Ectodermal cell (in vitro differentiated cells): ENCODE measurements around the gene CASTOR1.

ENCODE experiments used
- H3K27ac ChIP-seq: 2 replicates; pipeline ENCODE4 v1.7.0; 2013; ENCODE audit warnings: mild to moderate bottlenecking, low read depth, low read length; ENCODE audit not compliant: insufficient read depth, poor library complexity, severe bottlenecking
- H3K27me3 ChIP-seq: 2 replicates; pipeline ENCODE4 v1.7.0; 2013; ENCODE audit warnings: mild to moderate bottlenecking, low read length; ENCODE audit not compliant: insufficient read depth, control insufficient read depth, poor library complexity, severe bottlenecking
- H3K36me3 ChIP-seq: one replicate; pipeline ENCODE4 v1.7.0; 2013; ENCODE audit warnings: low read length; ENCODE audit not compliant: control insufficient read depth, insufficient read depth
- H3K4me1 ChIP-seq: one replicate; pipeline ENCODE4 v1.7.0; 2013; ENCODE audit warnings: low read length; ENCODE audit not compliant: control insufficient read depth, insufficient read depth
- H3K4me3 ChIP-seq: 2 replicates; pipeline ENCODE4 v1.7.0; 2013; ENCODE audit warnings: low read depth, low read length, control low read depth; ENCODE audit not compliant: insufficient read depth
- H3K9me3 ChIP-seq: 2 replicates; pipeline ENCODE4 v1.7.0; 2013; ENCODE audit warnings: mild to moderate bottlenecking, low read length, moderate library complexity; ENCODE audit not compliant: control insufficient read depth
- WGBS, 2 experiments: methylation state at CpG; one replicate each; pipeline ENCODE4 v1.1.7; 2013; ENCODE audit warnings: missing lambda C conversion rate in 2 of 2; 5-methylcytosine and 5-hydroxymethylcytosine counted together

CASTOR1 gene

DNA sequence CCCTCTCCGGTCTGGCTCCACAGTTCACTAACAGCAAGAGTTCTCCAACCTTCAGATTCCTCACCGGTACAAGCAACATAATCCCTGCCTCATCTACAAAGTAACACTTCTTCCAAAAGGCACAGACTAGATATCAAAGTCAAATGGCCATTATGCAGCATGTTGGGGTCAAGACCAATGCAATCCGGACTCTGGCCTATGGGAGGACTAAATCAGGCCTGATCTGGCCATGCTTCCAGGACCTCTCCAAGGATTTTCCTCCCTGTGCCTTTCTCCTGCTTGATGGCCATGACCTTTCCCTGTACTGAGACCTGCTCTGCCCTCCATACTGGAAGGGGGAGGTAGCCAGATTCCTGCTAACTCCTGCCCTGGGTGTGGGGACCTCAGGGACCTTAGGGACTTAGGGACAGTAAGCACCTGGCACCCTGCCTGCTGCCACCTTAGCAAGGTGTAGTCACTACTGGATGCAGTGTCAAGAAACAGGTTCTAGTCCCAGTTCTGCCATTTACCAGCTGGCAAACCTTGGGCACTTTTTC lies 30.8 kb upstream of the CASTOR1 start:
- Histone ChIP-seq H3K36me3 (no peaks in the 10 kb centered on the region), H3K27ac (no peak overlapping the region), H3K27me3 (no peaks in the 10 kb centered on the region), H3K4me1 (no peaks in the 10 kb centered on the region), H3K4me3 (no peak overlapping the region), H3K9me3 (no peaks in the 10 kb centered on the region)
- 92 to 97% methylated on average over 3 of the region's 3 CpGs for WGBS, 2 experiments

DNA sequence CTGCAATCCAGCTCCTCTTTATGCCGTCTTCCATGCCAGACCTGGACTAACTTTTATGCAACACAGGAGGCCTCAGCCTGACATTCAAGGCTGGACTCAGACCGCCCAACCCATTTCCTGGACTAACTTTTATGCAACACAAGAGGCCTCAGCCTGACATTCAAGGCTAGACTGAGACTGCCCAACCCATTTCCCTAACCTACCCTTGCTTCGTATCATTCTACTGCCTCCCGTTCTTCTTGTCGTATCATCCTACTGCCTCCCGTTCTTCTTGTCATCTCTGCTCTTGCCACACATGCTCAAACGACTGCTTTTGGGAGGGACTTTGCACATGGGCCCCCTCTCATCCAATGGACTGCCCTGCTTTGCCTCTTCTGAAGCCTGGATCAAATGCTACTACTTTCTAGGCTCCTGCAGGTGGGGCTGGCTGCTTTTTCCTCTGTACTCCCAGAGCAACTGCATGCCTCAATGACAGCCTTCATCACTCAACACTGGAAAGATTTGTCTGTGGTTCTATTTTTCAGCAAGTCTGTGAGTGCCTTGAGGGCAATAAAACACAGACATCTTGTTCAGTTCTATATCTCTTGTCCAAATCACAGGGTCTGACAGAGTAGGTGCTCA lies 29.6 kb upstream of the CASTOR1 start:
- H3K4me1 ChIP-seq: no peaks in the 10 kb centered on the region
- 88% methylated on average over 7 of the region's 7 CpGs for WGBS, 2 experiments
- no peak overlapping the region for H3K27ac ChIP-seq
- H3K27me3 ChIP-seq: no peaks in the 10 kb centered on the region
- no peak overlapping the region for H3K4me3 ChIP-seq
- no peaks in the 10 kb centered on the region for H3K36me3 ChIP-seq
- H3K9me3 ChIP-seq: no peaks in the 10 kb centered on the region

DNA sequence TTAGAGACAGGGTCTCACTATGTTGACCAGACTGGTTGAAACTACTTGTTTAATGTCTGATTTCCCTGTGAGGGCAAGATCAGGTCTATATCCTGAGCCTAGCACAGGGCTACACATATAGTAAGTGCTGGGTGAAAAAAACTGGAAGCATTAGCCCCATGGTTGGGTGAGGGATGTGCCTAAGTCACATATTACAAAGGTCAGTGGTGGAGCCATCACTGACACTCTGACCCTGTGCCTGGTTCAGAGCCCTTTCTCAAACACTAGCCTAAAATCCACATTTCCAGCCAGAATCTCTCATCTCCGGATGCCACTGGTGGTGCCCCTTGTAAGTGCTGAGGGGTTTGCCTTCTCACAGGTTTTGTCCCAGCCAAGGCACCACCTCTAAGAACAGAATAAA lies 28.5 kb upstream of the CASTOR1 start:
- 92 to 96% methylated on average over 1 of the region's 1 CpG for WGBS, 2 experiments
- no peaks in the 10 kb centered on the region for H3K27me3 ChIP-seq
- no peak overlapping the region for H3K4me3 ChIP-seq
- H3K27ac ChIP-seq: no peak overlapping the region
- H3K4me1 ChIP-seq: no peaks in the 10 kb centered on the region
- H3K9me3 ChIP-seq: no peaks in the 10 kb centered on the region
- no peaks in the 10 kb centered on the region for H3K36me3 ChIP-seq

DNA sequence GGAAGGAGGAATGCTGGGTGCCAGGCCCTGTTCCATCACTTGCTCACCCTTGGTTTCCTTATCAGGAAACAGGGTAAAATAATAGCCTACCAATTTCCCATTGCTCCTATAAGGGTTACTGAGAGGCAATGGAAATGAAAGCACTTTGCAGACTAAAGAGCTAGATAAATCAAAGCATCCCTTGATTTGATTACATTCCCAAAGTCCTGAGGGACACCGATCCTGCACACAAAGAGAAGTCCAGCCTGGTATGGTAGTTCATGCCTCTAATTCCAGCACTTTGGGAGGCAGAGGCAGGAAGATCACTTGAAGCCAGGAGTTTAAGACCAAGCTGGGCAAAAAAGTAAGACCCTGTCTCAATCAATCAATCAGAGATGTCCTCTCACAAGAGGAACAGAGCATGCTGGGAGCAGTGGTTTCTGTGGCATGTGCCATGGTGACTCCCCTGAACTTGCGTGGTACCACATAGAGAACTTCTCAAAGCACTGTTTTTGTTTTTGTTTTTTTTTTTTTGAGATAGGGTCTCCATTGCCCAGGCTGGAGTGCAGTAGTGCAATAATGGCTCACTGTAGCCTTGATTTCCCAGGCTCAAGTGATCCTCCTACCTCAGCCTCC lies 26.8 kb upstream of the CASTOR1 start:
- Histone ChIP-seq H3K27me3 (no peaks in the 10 kb centered on the region), H3K4me1 (peaks cover under 1% of the 10 kb centered on the region), H3K36me3 (no peaks in the 10 kb centered on the region), H3K9me3 (no peaks in the 10 kb centered on the region), H3K4me3 (no peak overlapping the region), H3K27ac (no peak overlapping the region)
- whole genome bisulfite sequencing, 2 experiments: 81 to 91% methylated on average over 2 of the region's 2 CpGs

DNA sequence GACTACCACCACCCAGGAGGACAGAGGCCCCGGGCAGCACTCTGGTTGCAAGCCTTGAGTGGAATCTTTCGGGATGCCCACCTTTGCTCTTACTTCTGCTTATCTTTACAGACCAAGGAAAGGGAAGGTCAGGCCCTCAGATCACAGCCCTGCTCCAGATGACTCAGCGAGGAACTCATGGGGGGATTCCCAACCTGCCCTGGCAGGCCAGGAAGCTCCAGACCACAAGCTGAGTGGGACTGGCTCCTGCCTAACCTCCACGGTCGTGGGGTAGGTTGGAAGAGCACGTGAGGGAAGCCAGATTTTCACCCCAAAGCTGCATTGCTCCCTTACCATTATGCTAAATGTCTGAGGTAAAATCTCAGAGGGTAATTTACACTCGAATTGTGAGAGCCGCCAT lies 25.6 kb upstream of the CASTOR1 start:
- H3K36me3 ChIP-seq: no peaks in the 10 kb centered on the region
- H3K27ac ChIP-seq: no peak overlapping the region
- no peaks in the 10 kb centered on the region for H3K9me3 ChIP-seq
- WGBS, 2 experiments: 85 to 89% methylated on average over 8 of the region's 8 CpGs
- no peaks in the 10 kb centered on the region for H3K27me3 ChIP-seq
- H3K4me3 ChIP-seq: no peak overlapping the region
- H3K4me1 ChIP-seq: peaks cover 6% of the 10 kb centered on the region

DNA sequence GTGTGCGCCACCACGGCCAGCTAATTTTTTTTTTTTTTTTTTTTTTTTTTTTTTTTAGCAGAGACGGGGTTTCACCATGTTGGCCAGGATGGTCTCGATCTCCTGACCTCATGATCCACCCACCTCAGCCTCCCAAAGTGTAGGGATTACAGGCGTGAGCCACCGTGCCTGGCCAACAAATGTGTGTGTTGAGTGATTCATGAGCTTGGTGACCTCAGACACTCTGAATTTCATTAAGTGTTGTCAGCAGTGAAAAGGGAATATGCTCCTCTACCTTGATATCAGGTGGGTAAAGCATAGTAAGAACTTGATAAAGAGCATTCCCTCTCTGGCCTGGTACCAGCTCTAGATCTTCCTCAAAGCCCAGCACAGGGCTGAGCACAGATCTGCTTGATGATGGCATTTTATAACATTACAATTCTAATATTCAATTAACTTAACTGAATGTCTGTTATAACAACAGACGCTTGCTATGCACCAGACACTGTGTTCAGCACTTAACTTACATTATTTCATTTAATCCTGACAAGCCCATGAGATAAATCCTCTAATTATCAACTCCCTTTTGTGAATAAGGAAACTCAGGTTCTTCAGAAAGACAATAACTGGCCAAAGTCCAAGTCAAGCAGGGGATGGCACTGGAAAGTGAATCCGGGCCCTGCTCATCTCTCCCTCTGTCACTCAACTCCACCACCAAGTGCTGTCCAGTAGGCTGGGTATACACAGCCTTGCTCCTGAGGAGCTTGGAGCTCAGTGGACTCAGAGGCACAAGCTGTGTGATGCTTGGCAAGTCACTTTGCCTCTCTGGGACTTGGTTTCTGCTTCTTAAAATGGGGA lies 24.4 kb upstream of the CASTOR1 start:
- H3K4me1 ChIP-seq: peaks cover 6% of the 10 kb centered on the region
- H3K27ac ChIP-seq: no peak overlapping the region
- no peaks in the 10 kb centered on the region for H3K36me3 ChIP-seq
- H3K9me3 ChIP-seq: no peaks in the 10 kb centered on the region
- WGBS, 2 experiments: 90 to 93% methylated on average over 5 of the region's 8 CpGs
- H3K4me3 ChIP-seq: no peak overlapping the region
- H3K27me3 ChIP-seq: no peaks in the 10 kb centered on the region

DNA sequence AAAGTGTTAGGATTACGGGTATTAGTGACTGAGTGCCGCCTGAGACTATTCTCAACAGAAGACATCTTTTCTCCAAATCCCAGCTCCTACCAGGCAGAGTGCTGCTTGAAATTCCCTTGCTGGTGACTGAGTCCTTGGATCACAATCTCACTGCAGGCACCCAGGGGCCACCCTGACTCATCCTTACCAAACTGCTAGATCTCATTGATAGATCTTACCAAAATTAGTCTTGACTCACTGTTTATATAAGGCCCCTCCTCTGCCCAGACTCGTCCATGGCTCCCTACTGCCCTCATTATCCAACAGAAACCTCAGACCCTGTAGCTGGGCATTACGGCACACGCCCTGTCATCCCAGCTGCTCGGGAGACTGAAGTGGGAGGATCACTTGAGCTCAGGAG lies 22.7 kb upstream of the CASTOR1 start:
- no peak overlapping the region for H3K27ac ChIP-seq
- H3K4me3 ChIP-seq: no peak overlapping the region
- no peaks in the 10 kb centered on the region for H3K9me3 ChIP-seq
- peaks cover 6% of the 10 kb centered on the region for H3K4me1 ChIP-seq
- no peaks in the 10 kb centered on the region for H3K27me3 ChIP-seq
- 84 to 90% methylated on average over 6 of the region's 6 CpGs for WGBS, 2 experiments
- no peaks in the 10 kb centered on the region for H3K36me3 ChIP-seq

DNA sequence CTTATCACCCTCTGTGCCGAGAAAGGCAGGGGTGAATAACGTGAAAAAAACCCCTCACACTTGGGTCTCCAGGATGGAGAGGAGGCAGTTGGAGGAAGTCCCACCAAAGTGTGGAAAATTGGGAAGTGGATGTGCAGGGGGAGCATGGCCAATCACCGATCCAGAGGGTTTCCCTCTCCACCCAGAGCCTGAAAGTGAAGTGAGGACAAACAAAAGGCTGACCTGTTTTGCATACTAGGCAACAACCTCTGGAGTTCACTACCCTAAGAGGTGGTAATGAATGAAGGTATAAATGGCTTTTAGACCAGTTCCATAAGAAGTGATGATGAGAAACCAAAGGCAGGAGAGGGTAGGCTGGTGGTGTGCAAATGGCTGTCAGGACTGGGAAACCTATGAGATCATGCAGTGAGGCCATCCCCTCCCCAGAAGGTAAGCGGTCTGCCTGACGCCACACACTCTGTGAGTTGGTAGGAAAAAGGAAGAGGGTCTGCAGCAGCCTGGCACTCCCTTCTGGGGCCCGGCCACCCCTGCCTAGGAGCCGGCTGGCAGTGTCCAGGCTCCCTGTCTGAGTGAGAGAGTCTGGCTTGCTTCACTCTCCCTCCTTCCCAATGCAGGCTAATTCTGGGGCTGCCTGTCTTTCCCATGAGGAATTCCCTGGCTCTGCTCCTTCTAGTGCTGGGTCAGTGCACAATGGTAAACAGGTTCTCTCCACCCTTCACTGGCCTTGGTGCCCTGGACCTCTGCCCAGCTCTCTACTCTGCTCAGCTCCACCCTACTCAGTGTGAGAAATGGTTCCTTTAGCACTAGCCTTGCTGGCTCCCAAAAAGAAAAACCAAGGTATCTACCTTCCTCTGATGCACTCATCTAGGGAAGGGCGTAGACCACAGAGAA lies 21.8 kb upstream of the CASTOR1 start:
- no peak overlapping the region for H3K4me3 ChIP-seq
- no peaks in the 10 kb centered on the region for H3K36me3 ChIP-seq
- H3K4me1 ChIP-seq: peaks cover 6% of the 10 kb centered on the region
- 79 to 83% methylated on average over 7 to 8 of the region's 8 CpGs for WGBS, 2 experiments
- H3K27me3 ChIP-seq: no peaks in the 10 kb centered on the region
- no peak overlapping the region for H3K27ac ChIP-seq
- no peaks in the 10 kb centered on the region for H3K9me3 ChIP-seq

DNA sequence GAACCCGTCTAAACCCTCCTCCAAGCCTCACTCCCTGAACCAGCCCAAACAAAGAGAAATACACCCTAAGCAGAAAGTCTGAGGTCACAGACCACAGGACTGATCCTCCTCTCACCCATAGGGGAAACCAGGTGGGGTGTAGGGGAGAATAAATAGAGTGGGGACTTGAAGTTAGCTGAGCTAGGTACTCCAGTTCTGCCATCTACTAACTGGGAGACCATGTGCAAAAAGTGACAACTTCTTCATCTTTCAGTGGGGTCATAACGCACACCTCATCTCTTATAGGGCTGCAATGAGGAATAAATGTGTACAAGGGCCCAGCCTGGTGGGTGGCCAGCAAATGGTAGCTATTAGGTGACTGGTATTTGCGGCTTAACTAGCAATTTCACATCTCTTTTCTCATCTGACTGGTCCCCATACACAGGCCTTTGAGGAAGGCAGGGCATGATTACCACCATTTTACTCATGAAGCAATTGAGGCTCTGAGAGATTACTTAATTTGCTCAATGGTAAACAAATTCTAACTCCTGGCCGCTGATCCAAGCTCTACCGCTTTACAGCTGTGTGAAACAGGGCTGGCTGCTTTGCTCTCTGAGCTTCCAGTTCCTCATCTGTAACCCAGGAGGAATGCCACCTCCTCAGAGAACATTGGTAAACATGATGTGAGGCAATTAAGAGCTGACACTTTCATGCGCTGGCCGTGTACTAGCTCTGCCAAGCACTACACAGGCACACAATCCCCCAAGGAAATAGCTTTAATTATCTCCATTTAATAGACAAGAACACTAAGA lies 20.8 kb upstream of the CASTOR1 start:
- no peak overlapping the region for H3K4me3 ChIP-seq
- H3K27ac ChIP-seq: no peak overlapping the region
- H3K4me1 ChIP-seq: peaks cover 6% of the 10 kb centered on the region
- H3K36me3 ChIP-seq: no peaks in the 10 kb centered on the region
- H3K27me3 ChIP-seq: no peaks in the 10 kb centered on the region
- 94 to 97% methylated on average over 7 of the region's 7 CpGs for WGBS, 2 experiments
- H3K9me3 ChIP-seq: no peaks in the 10 kb centered on the region
